Measurements from ENCODE around the gene MYRF. TPM values are rescaled to one million over a fixed set of nuclear protein-coding genes. Genes with fewer than 3 reads are reported as not detected.

MYRF gene
- total and polyA plus RNA-seq, 9 of the 15 experiments (the other 6 are each of a cell fraction or from before 2014, with no cell fraction given) = 2.3 to 25.8 (median 7.1) TPM

DNA sequence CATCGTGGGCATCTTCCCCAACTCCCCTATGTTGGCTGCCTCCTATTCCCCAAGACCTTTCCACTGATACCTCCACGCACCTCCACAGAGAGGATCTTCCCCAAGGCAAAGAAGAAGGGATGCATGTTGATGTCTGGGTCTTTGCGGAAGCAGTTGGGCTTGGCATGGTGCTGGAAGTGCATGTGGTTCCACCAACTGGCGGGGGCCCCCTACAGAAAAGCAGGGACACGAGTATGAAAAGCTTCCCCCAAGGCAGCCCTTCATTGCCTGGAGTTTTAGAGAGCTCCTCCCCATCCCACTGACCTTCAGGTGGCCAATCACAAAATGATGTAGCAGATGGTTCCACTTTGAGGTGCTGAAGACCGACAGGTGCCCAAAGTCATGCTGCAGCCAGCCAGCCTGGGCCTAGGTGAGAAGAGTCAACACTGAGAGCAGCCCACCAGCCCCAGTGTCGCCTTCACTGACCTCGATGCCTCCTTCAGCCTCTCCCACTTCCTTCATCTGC is 58.3 kb downstream of the MYRF start:
- H3K4me2 ChIP-seq (ENCODE audit: insufficient read depth, low read length) = no peak overlapping the region
- H3K79me2 ChIP-seq (ENCODE audit: control insufficient read depth, insufficient read depth, low read length) = peaks cover 61% of the 10 kb centered on the region
- in situ Hi-C loops (cut with MboI) (no loop called here), intact Hi-C loops (cut with micrococcal nuclease) (no loop called here)
- ChIA-PET POLR2A (interaction anchor here (0.6 to 5.9 kb wide), 7 partner anchors 12 to 296 kb away, joined by 3 to 48 read pairs (median 3); partner anchors contain the start of genes BEST1, FEN1 and TMEM258), CTCF (ENCODE audit: low intra/inter-chr PET ratio) (no interaction called here)
- WGBS (ENCODE audit: insufficient coverage, low coverage, missing lambda C conversion rate) = 86% methylated on average over 8 of the region's 8 CpGs
- no peaks in the 10 kb centered on the region for H3K9me1 ChIP-seq (ENCODE audit: control insufficient read depth, insufficient read depth, low read length)
- no peaks in the 10 kb centered on the region for H3K9me3 ChIP-seq (replicated peaks; ENCODE audit: control insufficient read depth, insufficient read depth, low read depth, low read length)
- H3K9ac ChIP-seq (ENCODE audit: insufficient read depth in 1 of 2, low read depth in 2 of 2, low read length in 2 of 2) = 0 out of 4 replicates have a peak overlapping the region, but pooled peaks of 1 of the 2 experiments have one; percentile 40
- ATAC-seq (no peak), FAIRE-seq (no peak), DNase-seq (ENCODE audit: extremely low read depth in 1 of 4, low spot score in 3 of 4) (no peak)
- no TSS peak for BruUV-seq (replicated peaks)
- H2AFZ ChIP-seq (ENCODE audit: low read depth, low read length) = no peak overlapping the region
- no peaks in the 10 kb centered on the region; a peak in 1 of 5 replicates for H3K27me3 ChIP-seq (ENCODE audit: control insufficient read depth in 2 of 2, insufficient read depth in 2 of 2, low read length in 2 of 2)
- H3K4me1 ChIP-seq (replicated peaks in 1 of 2; ENCODE audit: control insufficient read depth in 2 of 2, insufficient read depth in 2 of 2, low read length in 2 of 2) = peaks cover 24 to 35% of the 10 kb centered on the region in 2 experiments; a peak in 4 of 5 replicates
- no peaks in the 10 kb centered on the region for H4K20me1 ChIP-seq (replicated peaks; ENCODE audit: control insufficient read depth, insufficient read depth, low read length)
- H3K36me3 ChIP-seq (ENCODE audit: control insufficient read depth, insufficient read depth, low read length) = peaks cover 91% of the 10 kb centered on the region
- no peak overlapping the region for H3K27ac ChIP-seq (ENCODE audit: extremely low read depth, low read depth, low read length)
- H3K4me3 ChIP-seq = no peak overlapping the region
- no peak for TF ChIP-seq CREB3L1 (IDR thresholded peaks at IDR 0.05; ENCODE audit: borderline replicate concordance, low read depth)
- TF ChIP-seq SRSF1 (IDR thresholded peaks at IDR 0.05; ENCODE audit: low read depth, low read length) = no peak
- TF ChIP-seq ESRRB (CRISPR knock-in tag; IDR thresholded peaks at IDR 0.05; ENCODE audit: borderline replicate concordance) = no peak
- TF ChIP-seq MYNN (IDR thresholded peaks at IDR 0.05) = no peak
- TF ChIP-seq MYNN (CRISPR knock-in tag; IDR thresholded peaks at IDR 0.05) = no peak
- TF ChIP-seq MECOM (CRISPR knock-in tag; IDR thresholded peaks at IDR 0.05) = no peak
- no peak for TF ChIP-seq CREM (IDR thresholded peaks at IDR 0.05; ENCODE audit: low read depth)
- no peak for TF ChIP-seq JUN (IDR thresholded peaks at IDR 0.05; ENCODE audit: borderline replicate concordance, low read depth, low read length)
- TF ChIP-seq JUN (CRISPR knock-in tag; IDR thresholded peaks at IDR 0.05; ENCODE audit: borderline replicate concordance) = no peak
- TF ChIP-seq HNRNPL (IDR thresholded peaks at IDR 0.05; ENCODE audit: low read depth, low read length) = no peak
- TF ChIP-seq ZZZ3 (IDR thresholded peaks at IDR 0.05) = no peak
- TF ChIP-seq FOXJ3 (CRISPR knock-in tag; IDR thresholded peaks at IDR 0.05) = no peak
- TF ChIP-seq NONO (IDR thresholded peaks at IDR 0.05; ENCODE audit: low read depth in 2 of 2, low read length in 1 of 2) = no peak
- TF ChIP-seq, protein P1, sequence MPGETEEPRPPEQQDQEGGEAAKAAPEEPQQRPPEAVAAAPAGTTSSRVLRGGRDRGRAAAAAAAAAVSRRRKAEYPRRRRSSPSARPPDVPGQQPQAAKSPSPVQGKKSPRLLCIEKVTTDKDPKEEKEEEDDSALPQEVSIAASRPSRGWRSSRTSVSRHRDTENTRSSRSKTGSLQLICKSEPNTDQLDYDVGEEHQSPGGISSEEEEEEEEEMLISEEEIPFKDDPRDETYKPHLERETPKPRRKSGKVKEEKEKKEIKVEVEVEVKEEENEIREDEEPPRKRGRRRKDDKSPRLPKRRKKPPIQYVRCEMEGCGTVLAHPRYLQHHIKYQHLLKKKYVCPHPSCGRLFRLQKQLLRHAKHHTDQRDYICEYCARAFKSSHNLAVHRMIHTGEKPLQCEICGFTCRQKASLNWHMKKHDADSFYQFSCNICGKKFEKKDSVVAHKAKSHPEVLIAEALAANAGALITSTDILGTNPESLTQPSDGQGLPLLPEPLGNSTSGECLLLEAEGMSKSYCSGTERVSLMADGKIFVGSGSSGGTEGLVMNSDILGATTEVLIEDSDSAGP (CRISPR knock-in tag; IDR thresholded peaks at IDR 0.05) = no peak
- no peak for TF ChIP-seq ZNF165 (CRISPR knock-in tag; IDR thresholded peaks at IDR 0.05; ENCODE audit: borderline replicate concordance)
- no peak for TF ChIP-seq MEF2D (tag; conservative IDR thresholded peaks at IDR 0.05; ENCODE audit: low read depth)
- TF ChIP-seq ZKSCAN3 (CRISPR knock-in tag; IDR thresholded peaks at IDR 0.05) = no peak
- peak; percentile 13 for TF ChIP-seq RBM22 (IDR thresholded peaks at IDR 0.05; ENCODE audit: low read depth, low read length, poor library complexity, severe bottlenecking)
- no peak for TF ChIP-seq HNRNPH1 (optimal IDR thresholded peaks at IDR 0.05; ENCODE audit: low read depth, low read length)
- no peak for TF ChIP-seq SIN3A (IDR thresholded peaks at IDR 0.05; ENCODE audit: borderline replicate concordance in 2 of 2, control insufficient read depth in 1 of 2, low read depth in 2 of 2, low read length in 2 of 2)
- TF ChIP-seq LEF1 (IDR thresholded peaks at IDR 0.05) = no peak
- TF ChIP-seq ZNF75A (CRISPR knock-in tag; IDR thresholded peaks at IDR 0.05) = no peak
- no peak for TF ChIP-seq HNRNPUL1 (IDR thresholded peaks at IDR 0.05; ENCODE audit: low read length)

All from K562 (cell line).